Choroid plexus epithelial cell (primary cell): ENCODE data around the gene CASP8AP2.
"Not testable (repeated sequence)": the region's sequence is repeated elsewhere in the genome, so short reads cannot be mapped to it uniquely, and the experiment has no call there.

Experiments
- DNase-seq: peaks from one replicate; pipeline ENCODE4 v3.0.0-alpha.2; 2010; ENCODE audit warnings: low read depth
- H3K4me3 ChIP-seq: 2 replicates; pipeline ENCODE4 v1.5.1; 2011; ENCODE audit warnings: low read depth, mild to moderate bottlenecking, control low read depth, low read length, moderate library complexity
- CTCF ChIP-seq: conservative IDR thresholded peaks from 2 replicates; pipeline ENCODE4 v1.5.1; 2011; ENCODE audit warnings: low read depth, mild to moderate bottlenecking, control low read depth, inconsistent platforms, low read length, moderate library complexity

The CASP8AP2 gene

GRCh38 chr6:89836639-89837222 lies 7.1 kb downstream of the CASP8AP2 start:
- H3K4me3 ChIP-seq: no peak overlapping the region
- no peak for TF ChIP-seq CTCF
- DNase-seq: no peak

GRCh38 chr6:89840538-89840937 lies 10.9 kb downstream of the CASP8AP2 start:
- peak; percentile 78 for DNase-seq
- no peak overlapping the region for H3K4me3 ChIP-seq
- TF ChIP-seq CTCF: peak; percentile 2

- DNase-seq: peak; percentile 48
- no peak for TF ChIP-seq CTCF
- H3K4me3 ChIP-seq: no peak overlapping the region
These were observed 12.5 kb downstream of the CASP8AP2 start for GRCh38 chr6:89842228-89842627.

GRCh38 chr6:89843070-89843469 lies 13.4 kb downstream of the CASP8AP2 start:
- no peak for TF ChIP-seq CTCF
- peak; percentile 57 for DNase-seq
- H3K4me3 ChIP-seq: no peak overlapping the region

- not testable (repeated sequence) for DNase-seq, H3K4me3 ChIP-seq
These were observed 17.8 kb downstream of the CASP8AP2 start for GRCh38 chr6:89847513-89847912.

GRCh38 chr6:89853068-89853467 lies 23.4 kb downstream of the CASP8AP2 start:
- peak; percentile 64 for DNase-seq
- TF ChIP-seq CTCF: no peak
- no peak overlapping the region for H3K4me3 ChIP-seq

GRCh38 chr6:89858041-89858440 lies 28.4 kb downstream of the CASP8AP2 start:
- no peak for DNase-seq
- TF ChIP-seq CTCF: no peak
- no peak overlapping the region for H3K4me3 ChIP-seq

- no peak for TF ChIP-seq CTCF
- DNase-seq: no peak
- no peak overlapping the region for H3K4me3 ChIP-seq
These were observed 30.1 kb downstream of the CASP8AP2 start for GRCh38 chr6:89859744-89860143.
